NCI-H82 treated with DMSO at 0.1 percent for 48 hours (cell line): ENCODE data around the gene TNNT2.

Experiments used
- DNase-seq: peaks from one replicate; lab custom pipeline; 2025; ENCODE audit not compliant: unreplicated experiment; lab: John Stamatoyannopoulos, UW

TNNT2 gene

DNA sequence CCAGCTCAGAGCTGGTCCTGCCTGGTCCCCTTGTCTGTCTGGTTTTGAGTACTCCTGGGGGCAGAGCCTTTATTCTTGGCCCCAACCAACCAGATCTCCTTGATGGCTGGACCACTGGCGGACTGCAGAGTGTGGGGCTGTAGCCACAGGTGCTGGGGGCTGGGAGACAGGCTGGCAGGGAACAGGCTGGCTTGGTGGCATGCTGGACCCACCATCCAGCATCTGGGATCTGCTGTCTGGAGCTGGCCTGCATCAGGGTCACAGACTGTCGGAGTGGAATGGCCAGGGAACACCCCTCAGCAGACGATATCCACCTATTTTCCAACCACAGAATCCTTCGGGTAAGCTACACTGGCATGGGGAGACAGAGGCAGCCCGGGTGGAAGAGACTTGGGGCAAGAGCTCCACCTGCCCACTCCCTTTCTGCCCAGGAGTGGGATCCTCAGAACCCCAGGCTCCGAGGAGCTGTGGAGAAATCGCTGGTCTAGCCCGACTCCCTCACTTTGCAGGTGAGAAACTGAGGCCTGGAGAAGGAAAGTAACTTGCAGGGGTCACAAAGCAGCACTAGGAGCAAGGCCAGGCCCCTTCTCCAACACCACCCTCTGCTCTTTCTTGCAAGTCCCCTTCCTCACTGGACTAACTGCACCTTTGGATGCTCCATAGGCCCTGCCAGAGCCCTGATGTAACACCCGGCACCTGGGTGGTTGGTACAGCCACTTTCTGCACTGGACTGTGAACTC, 40.6 kb downstream of the TNNT2 start:
- no peak for DNase-seq

DNA sequence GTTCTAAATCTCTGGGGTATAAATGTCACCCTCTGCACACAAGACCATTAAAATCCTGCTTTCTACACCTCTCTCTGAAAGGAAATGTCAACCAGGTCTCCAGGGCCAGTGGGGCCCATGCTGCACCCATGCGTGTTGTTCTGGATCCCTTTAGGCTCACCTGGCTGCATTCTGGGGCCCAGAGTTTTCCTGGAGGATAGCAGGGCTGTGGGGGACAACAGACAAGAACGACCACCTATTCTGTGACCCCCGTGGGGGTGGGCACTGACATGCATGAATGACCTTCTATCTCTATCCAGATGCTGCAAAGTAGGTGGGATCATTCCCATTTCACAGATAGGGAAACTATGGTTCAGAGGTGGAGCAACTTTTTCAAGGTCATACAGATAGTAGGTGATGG, 41.6 kb downstream of the TNNT2 start:
- no peak for DNase-seq

DNA sequence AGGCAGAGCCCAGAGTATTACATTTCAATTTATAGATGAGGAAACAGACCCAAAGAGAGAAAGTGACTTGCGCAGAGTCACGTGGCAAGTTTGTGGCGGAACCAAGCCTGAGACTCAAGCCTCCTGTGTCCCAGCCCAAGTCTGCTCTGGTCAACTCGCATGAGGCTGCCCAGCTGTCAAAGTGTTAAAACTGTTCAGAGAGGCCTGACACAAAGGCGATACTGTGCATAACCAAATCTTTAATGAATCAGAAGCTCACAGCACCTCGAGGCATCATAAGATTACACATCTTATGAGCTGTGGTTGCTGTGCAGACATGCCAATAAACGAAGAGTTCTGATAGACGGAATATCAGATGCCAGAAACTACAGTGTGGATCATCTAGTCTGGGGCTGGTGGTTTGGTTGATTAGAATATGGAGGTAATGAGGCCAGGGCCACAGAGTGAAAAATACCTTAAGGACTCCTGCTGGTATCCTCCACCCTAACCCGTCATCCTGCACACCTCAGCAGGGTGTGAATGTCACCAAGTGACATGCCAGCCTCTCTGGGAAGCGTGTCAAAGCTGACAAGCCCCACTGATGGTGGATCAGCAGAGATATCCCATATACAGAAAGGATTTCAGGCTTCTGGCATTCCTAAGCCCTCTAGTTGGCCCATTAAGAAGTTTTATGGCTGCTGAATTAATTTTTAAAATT, 42.2 kb downstream of the TNNT2 start:
- DNase-seq = no peak

DNA sequence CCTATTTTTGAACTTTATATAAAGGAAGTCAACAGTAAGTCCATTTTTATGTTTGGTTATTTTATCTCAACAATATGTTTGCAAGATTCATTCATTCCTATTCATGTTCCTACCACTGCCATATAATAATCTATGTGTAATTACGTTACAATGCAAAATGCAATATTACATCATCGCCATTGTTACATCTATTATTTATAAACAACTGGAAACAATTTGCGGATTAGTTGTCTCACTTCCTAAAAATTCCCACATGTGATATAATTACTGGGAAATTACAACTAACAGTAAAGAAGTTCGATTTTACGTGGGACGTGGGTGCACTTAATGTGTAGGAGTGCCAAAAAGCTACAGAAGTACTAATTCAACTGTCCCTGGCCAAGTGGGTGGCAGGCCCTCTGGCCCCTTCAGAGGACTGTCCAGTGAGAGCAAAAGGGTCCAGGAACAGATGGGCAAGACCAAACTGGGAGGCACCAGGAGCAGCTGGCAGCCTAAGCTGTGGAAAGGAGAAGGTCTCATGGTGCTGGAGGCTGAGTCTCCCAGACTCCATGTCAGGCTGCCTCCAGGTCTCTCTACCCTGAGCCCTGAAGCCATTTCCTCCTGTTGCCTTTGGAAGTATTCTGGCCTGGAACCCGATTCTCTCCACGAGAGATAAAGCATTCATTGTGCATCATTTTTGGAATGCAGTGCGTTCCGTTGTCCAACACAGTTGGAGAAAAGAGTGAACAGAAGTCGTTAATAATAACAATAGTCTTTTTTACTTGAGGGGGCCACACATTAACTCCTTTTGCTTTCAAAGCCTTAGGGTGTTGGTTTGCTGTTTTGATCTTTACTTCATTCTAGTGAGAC, 42.9 kb downstream of the TNNT2 start:
- DNase-seq = no peak

DNA sequence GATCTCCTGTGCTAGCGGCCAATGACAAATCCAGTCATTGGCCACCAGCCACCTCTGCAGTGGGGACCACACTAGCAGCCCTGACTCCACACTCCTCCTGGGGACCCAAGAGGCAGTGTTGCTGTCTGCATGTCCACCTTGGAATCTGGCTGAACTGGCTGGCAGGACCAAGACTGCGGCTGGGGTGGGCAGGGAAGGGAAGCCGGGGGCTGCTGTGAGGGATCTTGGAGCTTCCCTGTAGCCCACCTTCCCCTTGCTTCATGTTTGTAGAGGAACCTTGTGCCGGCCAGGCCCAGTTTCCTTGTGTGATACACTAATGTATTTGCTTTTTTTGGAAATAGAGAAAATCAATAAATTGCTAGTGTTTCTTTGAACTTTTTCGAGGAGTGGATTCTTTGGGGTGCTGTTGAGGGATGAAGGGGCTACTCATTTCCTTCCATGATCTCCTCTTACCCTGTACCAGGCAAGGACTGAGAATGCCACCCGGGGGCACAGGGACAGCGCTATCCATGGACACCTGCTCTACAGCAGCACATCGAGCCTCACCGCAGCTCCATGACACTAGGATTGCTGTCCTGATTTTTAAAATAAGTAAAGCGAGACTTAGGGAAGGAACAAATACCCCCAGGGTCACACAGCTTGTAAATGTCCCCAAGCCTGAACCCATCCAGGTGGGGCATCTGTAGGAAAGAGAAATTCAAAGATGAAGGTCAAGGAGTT, 44.7 kb downstream of the TNNT2 start:
- no peak for DNase-seq

DNA sequence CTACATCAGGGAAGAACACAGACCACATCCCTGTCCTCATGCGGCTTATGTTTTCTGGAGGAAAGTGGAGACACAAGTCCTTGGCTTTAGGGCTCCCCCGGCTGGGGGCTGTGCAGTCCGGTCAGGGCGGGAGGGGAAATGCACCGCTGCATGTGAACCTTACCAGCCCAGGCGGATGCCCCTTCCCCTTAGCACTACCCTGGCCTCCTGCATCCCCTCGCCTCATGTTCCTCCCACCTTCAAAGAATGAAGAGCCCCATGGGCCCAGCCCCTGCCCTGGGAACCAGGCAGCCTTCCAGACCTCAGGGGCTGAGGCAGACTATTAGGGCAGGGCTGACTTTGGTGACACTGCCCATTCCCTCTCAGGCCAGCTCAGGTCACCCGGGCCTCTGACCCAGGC, 45.5 kb downstream of the TNNT2 start:
- DNase-seq = no peak

DNA sequence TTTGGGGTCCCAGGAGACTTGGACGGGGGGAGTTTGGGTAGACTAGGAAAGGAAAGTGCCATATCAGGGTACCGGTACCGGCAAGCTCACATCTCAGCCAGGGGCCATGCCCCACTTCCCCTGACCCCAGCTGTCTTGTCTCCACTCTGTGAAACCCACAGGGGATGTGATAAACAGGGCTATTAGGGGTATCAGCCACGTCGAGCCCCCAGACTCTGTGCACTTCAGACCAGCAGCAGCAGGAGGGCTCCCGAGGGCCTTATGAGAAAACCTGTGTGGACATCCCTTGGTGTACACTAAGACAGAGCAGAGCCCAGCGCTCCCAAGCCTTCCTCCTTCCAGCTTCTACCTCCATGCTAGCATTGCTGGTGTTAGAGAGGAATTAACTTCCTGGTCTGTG, 46.3 kb downstream of the TNNT2 start:
- DNase-seq = no peak

DNA sequence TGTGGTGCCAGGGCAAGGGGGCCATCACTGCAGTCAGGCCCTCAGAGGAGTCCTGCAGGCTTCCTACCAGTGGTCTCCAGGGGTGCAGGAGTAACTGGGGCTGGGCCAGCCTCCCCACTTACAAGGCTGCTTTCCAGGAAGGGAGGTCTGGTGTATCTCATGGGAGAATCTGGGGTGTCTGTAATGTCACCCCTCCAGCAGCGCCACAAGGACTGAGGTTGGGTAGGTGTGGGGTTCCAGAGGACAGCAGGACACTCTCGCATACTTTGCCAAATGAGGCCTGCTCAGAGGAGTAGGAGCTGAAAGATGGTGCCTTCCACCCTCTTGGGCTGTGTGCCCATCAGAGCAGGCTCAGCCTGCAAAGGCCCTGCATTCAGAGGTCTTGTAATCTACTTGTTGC, 46.9 kb downstream of the TNNT2 start:
- no peak for DNase-seq

DNA sequence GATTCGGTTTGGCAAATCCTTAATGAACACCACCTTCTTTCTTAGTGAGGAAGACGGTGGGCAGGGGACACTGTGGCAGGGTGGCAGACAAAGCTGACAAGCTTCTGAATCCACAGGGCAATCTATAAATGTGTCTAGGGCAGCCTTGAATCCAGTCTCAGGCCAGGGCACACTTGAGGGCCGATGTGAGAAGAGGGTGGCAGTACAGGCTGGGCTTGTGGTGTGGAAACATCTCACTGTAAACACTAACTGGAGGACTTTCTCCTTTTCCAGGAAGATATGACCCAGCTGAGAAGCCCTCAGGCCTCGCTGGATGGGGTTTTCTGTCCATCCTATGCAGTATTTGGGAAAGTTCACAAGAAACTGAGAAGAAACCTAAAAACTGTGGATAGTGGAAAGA, 47.7 kb downstream of the TNNT2 start:
- no peak for DNase-seq

DNA sequence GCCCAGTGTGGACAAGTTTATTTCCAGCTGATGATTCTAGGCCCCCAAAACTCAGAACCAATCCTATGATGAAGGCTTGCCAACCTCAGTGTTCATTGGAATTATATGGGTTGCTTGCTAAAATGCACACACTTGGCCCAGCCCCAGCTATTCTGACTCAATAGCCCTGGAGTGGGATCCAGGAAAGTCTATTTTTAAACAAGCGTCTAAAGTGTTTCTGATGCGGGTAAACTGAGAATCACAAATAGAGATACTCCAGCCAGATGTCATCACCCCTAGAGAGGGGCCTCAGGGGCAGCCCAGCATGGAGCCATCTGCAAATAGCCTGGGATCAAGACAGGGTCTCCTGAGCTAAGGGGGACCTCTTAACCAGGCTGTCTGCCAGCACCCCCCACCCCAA, 48.2 kb downstream of the TNNT2 start:
- no peak for DNase-seq

DNA sequence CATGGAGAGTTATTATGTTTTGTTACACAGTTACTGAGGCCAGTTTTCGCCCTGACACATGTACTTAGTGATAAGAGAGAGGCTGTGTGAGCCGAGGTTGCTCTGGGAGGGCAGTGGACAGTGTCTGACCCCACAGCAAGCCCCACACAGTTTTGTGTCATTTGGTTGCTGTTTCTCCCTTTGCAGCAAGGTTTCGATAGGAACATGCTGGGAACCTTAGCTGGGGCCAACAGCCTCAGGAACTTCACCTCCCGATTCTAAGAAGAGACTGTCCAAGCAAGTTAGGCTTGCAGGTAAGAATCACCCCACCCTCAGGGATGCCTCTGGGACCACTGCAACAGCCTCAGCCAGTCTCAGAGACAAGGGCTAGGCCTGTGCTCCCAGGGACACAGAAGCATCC, 48.9 kb downstream of the TNNT2 start:
- DNase-seq = no peak

DNA sequence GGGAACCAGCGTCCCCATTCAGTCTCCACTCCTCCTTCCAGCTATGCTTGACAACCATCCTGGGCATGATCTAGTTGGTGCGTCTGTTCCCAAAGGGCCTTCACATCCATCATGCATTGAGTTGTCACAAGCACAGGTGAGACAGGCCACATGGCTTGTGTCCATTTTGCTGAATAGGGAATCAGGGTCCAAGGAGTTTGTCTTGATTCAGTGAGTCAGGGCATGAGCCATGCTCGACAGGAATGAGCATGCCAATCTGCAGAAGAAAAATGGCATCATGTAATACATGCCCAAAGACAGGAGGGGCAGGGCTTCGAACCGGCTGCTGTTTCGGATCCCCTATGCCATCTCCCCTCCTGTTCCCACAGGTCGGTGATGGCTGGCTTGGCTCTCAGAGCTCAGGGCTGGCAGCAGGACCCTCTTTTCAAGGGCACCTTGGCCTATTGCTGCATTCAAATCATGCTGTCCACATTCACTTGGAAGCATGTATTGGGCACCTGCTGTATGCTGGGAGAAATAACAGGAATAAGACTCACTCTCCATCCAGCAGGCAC, 49.7 kb downstream of the TNNT2 start:
- no peak for DNase-seq

DNA sequence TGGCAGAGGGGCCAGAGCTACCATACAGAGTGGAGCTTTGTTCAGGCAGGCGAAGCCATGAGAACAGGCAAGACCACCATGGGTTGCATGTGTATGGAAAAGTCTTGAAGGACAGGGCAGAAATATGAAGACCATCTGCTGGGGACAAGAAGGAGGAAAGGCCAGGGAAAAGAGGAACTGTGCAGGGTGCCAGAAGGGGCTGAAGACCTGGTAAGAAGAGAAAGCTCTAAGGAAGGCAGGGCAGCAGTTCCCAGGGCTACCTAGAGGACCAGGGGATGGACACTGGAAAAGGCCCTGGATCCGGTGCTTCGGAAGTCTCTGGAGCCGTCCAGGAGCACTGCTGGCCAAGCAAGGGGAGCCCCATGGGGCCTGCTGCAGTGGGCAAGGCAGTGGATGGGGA, 50.8 kb downstream of the TNNT2 start:
- DNase-seq = no peak

DNA sequence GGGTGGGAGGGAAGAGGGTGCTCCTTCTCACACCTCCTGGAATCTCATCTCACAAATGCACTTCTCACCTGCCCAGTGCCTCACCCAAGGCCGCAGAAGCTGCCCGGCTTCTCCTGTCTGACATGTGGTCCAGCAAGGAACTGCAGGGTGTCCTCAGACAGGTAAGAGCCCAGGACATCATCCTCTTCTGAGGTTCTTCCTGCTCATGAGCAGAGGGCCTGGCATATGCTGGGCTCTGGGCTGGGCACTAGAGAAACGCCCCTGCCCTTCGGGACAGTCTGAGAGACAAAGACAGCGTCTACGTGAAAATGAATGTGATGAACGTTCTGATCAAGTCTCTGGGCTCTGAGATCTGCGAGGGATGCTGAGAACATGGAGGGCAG, 51.8 kb downstream of the TNNT2 start:
- DNase-seq = no peak

DNA sequence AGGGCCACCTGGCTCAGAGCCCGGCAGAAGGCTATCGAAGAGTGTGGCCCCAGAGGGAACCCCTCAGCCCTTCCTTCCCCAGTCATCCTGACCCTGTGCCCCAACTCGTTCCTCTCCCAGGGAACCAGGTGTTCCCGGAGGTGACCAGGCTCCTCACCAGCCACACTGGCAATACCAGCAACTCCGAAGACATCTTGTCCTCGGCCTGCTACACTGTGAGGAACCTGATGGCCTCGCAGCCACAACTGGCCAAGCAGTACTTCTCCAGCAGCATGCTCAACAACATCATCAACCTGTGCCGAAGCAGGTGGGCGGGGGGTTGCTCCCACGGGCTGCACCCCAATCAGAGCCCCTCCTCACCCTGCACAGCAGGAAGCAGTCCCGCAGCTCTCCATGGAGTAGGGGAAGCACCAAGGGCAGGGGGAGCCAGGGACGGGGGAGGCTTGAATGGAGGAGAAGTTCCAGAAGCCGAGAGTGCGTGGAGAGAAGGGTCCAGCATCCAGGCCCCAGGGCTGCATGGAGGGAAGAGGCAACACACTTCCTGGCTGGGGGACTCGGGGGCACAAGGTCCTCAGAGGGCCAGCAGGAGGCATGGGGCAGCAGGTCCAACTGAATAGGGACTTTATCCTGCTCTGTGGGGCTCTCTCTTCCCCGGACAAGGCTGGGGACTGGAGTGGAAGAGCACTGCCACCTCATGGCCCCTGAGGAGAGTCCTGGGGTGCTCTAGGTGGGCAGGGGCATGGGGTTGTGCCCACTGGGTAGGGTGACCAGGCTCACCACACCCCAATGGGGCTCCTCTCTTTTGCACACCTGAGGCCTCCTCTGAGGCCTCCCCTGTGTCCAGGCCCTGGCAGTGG, 52.4 kb downstream of the TNNT2 start:
- DNase-seq = no peak

DNA sequence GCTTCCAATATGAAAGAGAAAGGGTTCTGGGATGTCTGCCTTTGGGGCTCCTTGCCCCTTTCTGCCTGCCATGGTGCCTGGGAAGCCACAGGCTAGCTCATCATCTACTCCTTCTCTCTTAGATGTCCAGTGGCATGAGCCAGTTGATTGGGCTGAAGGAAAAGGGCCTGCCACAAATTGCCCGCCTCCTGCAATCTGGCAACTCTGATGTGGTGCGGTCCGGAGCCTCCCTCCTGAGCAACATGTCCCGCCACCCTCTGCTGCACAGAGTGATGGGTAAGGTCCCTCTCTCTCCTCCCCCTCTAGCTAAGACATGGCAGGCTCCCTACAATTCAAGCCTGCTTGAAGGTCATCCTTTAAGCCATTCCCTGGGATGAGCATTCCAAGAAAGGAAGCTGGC, 53.2 kb downstream of the TNNT2 start:
- DNase-seq = no peak

DNA sequence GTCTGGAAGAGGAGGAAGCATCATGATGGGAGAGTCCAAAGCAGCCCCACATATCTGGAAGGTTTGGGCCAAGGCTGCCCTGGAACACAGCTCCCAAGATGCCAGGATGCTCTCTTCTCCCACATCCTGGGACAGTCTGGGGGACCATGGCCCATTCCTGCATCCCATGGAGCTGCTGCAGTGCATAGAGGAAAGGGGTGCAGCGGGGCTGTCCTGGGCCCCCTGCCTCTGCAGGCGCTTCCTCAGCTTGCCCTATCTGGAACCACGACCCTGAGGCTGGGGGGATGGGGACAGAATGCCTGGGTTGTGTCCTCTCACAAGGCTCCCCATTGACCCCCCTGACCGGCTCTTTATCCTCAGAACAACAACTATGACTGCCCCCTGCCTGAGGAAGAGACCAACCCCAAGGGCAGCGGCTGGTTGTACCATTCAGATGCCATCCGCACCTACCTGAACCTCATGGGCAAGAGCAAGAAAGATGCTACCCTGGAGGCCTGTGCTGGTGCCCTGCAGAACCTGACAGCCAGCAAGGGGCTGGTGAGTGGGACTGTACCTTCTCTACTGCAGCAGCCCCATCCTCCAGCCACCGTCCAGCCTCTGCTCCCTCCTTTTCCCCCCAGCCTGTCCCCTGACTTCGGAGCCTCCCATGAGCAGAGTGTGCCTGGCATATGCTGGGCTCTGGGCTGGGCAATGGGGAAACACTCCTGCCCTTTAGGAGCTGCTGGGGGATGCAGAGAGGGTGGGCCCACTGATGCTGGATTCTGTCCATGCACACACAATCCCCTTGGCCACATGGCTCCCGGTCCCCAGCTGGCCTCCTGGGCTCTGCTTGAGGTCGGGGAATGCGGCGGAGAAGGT, 54.6 kb downstream of the TNNT2 start:
- DNase-seq = no peak

DNA sequence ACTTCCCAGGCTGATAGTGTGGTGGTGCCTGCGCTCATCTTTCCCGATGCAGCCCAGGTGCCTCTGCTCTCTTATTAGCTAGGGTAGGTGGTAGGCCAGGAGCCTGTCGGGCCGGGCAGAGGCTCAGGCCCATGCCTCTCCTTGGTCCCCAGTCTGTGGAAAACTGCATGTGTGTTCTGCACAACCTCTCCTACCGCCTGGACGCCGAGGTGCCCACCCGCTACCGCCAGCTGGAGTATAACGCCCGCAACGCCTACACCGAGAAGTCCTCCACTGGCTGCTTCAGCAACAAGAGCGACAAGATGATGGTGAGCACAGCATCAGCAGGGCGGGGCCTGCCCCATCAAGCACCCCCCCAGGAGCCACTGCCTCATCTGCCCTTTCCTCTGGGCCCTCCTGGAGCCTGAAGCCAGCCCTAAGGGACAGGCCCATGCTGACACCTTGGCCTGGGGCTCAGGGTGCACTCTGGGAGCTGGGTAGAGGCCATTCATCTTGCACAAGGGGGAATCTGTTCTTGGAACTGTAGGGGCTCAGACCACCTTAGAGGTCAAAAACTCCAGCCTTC, 55.6 kb downstream of the TNNT2 start:
- no peak for DNase-seq
